Panc1 (cell line): ENCODE measurements around the gene DSCAML1. TPM values are rescaled to one million over a fixed set of nuclear protein-coding genes. Genes with fewer than 3 reads are reported as not detected.

Source experiments
- ATAC-seq: fragments of 200-7000 bp; cut with Tn5 transposase; 2 replicates; pipeline ENCODE4 v1.9.1; 2020; ENCODE audit warnings: mild to moderate bottlenecking, moderate library complexity
- BruUV-seq: library from RNA; stranded (reverse); fragments of 400-500 nt; replicated peaks from 2 replicates; lab custom pipeline; 2021; lab: Mats Ljungman, UMichigan
- CTCF ChIA-PET: fragments of 300-600 bp; sonication (Branson Sonifier 250); formaldehyde crosslinking; loops from one replicate; lab custom pipeline; 2022; ENCODE audit warnings: antibody characterized with exemption; lab: Charles Lee
- POLR2A ChIA-PET: fragments of 300-600 bp; sonication (Branson Sonifier 250); formaldehyde crosslinking; loops from one replicate; lab custom pipeline; 2022; ENCODE audit warnings: antibody characterized with exemption; lab: Charles Lee
- DNase-seq: peaks from one replicate; pipeline ENCODE4 v3.0.0-alpha.2; 2010; ENCODE audit warnings: low read depth, low spot score
- H3K27ac ChIP-seq: 2 replicates; pipeline ENCODE4 v1.5.1; 2011; ENCODE audit warnings: mild to moderate bottlenecking, low read length, inconsistent platforms
- H3K27me3 ChIP-seq: fragments of 200-500 bp; sonication (Bioruptor generic); 2 replicates; pipeline ENCODE4 v1.6.0; 2014; ENCODE audit warnings: low read length, inconsistent platforms; ENCODE audit not compliant: control insufficient read depth, insufficient read depth
- H3K36me3 ChIP-seq: fragments of 200-500 bp; sonication (Bioruptor generic); 2 replicates; pipeline ENCODE4 v1.5.1; 2014; ENCODE audit warnings: inconsistent platforms, mild to moderate bottlenecking, low read length, moderate library complexity; ENCODE audit not compliant: control insufficient read depth, insufficient read depth
- H3K4me1 ChIP-seq: 2 replicates; pipeline ENCODE4 v1.5.1; 2011; ENCODE audit warnings: inconsistent platforms, mild to moderate bottlenecking, low read length, moderate library complexity; ENCODE audit not compliant: control insufficient read depth, insufficient read depth
- H3K4me3 ChIP-seq, 2 experiments: 2 replicates each; pipeline ENCODE4 v1.5.1; 2011 to 2012; ENCODE audit warnings: low read depth in 2 of 2, low read length in 2 of 2, mild to moderate bottlenecking in 2 of 2, inconsistent platforms in 1 of 2, moderate library complexity in 1 of 2
- H3K9me3 ChIP-seq: fragments of 200-500 bp; sonication (Bioruptor generic); 2 replicates; pipeline ENCODE4 v1.5.1; 2014; ENCODE audit warnings: low read depth, mild to moderate bottlenecking, inconsistent platforms, low read length, moderate library complexity; ENCODE audit not compliant: control insufficient read depth, insufficient read depth
- POLR2AphosphoS5 ChIP-seq: IDR thresholded peaks from 2 replicates; pipeline ENCODE4 v1.6.1; 2012; ENCODE audit warnings: mild to moderate bottlenecking, low read depth, low read length, moderate library complexity
- SIN3A ChIP-seq: IDR thresholded peaks from 2 replicates; pipeline ENCODE4 v1.6.1; 2012; ENCODE audit warnings: low read depth, mild to moderate bottlenecking, low read length, moderate library complexity, borderline replicate concordance; ENCODE audit not compliant: insufficient read depth
- TCF7L2 ChIP-seq: IDR thresholded peaks from 2 replicates; pipeline ENCODE4 v1.6.1; 2011; ENCODE audit warnings: mild to moderate bottlenecking, low read depth, low read length, inconsistent platforms
- in situ Hi-C: cut with HindIII; loops from 2 replicates; pipeline ENCODE4 v1.10.0; 2016; ENCODE audit warnings: low sequenced_read_pairs, low pct_unique_long_range_greater_than_20kb
- intact Hi-C: fragments of 100-400 bp; cut with micrococcal nuclease; formaldehyde crosslinking; loops from one replicate; pipeline ENCODE4 v1.10.0; 2022; ENCODE audit not compliant: unreplicated experiment
- total RNA-seq: library from RNA; stranded (reverse); gene quantifications from one replicate; pipeline ENCODE4 v1.2.1, GENCODE V29; 2021; ENCODE audit not compliant: unreplicated experiment
- TF ChIP-seq, protein P1 (sequence below), 2 experiments: IDR thresholded peaks; 2 replicates each; pipeline ENCODE4 v1.6.1; 2011 to 2012; ENCODE audit warnings: low read depth in 2 of 2, control low read depth in 1 of 2, low read length in 1 of 2, mild to moderate bottlenecking in 1 of 2, moderate library complexity in 1 of 2; ENCODE audit not compliant: insufficient read depth in 1 of 2
- TF ChIP-seq, protein P2 (sequence below): fragments of 450-650 bp; IDR thresholded peaks from 2 replicates; pipeline ENCODE4 v1.5.1; 2017; ENCODE audit warnings: mild to moderate bottlenecking

DSCAML1 gene
- total RNA-seq, 1 experiment from 2014 or later: 1.6 TPM

DNA sequence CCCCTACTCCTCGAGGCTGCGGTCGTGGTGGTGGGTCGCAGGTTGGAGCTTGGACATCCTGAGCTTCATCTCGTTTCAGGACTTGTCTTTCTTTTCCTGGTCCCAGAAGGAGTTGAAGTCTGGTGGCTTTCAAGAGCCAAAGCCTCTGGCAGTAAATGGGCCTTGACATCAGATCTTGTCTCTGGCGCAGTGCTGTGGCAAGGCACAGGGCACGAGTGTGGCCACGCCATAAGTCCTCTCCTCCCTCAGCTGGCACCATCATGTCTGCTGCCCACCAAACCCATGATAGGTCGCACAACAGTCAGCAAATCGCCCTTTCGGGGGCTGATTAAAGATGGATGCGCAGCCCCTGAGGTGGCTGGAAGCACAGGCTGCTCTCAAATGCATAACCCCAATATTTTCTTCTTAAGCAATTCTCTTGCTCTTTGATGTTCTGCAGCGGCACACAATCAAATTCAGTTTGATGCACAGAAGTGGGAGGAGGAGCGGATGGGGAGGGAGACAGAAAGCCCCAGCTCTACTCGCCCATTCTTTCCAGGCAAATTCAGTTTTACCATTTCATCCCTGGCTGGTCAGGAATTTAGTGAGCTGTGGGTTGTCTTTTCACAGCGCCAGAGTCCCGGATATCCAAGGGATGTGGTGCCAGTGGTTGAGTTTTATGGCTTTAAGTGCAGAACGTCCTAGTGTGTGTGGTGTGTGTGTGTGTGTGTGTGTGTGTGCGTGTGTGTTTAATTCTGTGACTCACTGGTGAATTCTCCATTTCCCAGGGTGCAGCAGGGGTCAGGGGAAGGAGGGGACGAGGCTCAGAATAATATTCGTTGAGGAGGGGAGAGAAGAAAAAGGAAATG is 162.0 kb downstream of the DSCAML1 start:
- ChIA-PET CTCF (interaction anchor here (0.9 kb wide), 1 partner anchor 208 kb away, joined by 4 read pairs; no protein-coding TSS in a partner anchor), POLR2A (no interaction called here)
- DNase-seq: no peak
- no peak for ATAC-seq
- Histone ChIP-seq H3K4me3 (no peak overlapping the region), H3K9me3 (no peaks in the 10 kb centered on the region), H3K27me3 (peaks cover 6% of the 10 kb centered on the region; the same call in 1 of the 2 replicates), H3K4me1 (no peaks in the 10 kb centered on the region), H3K27ac (no peak overlapping the region), H3K36me3 (no peaks in the 10 kb centered on the region)
- intact Hi-C loops: no loop called here
- in situ Hi-C loops: no loop called here
- BruUV-seq: no TSS peak
- TF ChIP-seq, protein P1, sequence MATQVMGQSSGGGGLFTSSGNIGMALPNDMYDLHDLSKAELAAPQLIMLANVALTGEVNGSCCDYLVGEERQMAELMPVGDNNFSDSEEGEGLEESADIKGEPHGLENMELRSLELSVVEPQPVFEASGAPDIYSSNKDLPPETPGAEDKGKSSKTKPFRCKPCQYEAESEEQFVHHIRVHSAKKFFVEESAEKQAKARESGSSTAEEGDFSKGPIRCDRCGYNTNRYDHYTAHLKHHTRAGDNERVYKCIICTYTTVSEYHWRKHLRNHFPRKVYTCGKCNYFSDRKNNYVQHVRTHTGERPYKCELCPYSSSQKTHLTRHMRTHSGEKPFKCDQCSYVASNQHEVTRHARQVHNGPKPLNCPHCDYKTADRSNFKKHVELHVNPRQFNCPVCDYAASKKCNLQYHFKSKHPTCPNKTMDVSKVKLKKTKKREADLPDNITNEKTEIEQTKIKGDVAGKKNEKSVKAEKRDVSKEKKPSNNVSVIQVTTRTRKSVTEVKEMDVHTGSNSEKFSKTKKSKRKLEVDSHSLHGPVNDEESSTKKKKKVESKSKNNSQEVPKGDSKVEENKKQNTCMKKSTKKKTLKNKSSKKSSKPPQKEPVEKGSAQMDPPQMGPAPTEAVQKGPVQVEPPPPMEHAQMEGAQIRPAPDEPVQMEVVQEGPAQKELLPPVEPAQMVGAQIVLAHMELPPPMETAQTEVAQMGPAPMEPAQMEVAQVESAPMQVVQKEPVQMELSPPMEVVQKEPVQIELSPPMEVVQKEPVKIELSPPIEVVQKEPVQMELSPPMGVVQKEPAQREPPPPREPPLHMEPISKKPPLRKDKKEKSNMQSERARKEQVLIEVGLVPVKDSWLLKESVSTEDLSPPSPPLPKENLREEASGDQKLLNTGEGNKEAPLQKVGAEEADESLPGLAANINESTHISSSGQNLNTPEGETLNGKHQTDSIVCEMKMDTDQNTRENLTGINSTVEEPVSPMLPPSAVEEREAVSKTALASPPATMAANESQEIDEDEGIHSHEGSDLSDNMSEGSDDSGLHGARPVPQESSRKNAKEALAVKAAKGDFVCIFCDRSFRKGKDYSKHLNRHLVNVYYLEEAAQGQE (IDR thresholded peaks at IDR 0.05; ENCODE audit: insufficient read depth in 1 of 2, low read depth in 2 of 2, low read length in 1 of 2): no peak
- no peak for TF ChIP-seq TCF7L2
- TF ChIP-seq, protein P2, sequence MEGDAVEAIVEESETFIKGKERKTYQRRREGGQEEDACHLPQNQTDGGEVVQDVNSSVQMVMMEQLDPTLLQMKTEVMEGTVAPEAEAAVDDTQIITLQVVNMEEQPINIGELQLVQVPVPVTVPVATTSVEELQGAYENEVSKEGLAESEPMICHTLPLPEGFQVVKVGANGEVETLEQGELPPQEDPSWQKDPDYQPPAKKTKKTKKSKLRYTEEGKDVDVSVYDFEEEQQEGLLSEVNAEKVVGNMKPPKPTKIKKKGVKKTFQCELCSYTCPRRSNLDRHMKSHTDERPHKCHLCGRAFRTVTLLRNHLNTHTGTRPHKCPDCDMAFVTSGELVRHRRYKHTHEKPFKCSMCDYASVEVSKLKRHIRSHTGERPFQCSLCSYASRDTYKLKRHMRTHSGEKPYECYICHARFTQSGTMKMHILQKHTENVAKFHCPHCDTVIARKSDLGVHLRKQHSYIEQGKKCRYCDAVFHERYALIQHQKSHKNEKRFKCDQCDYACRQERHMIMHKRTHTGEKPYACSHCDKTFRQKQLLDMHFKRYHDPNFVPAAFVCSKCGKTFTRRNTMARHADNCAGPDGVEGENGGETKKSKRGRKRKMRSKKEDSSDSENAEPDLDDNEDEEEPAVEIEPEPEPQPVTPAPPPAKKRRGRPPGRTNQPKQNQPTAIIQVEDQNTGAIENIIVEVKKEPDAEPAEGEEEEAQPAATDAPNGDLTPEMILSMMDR: no peak
- no peak for TF ChIP-seq SIN3A
- TF ChIP-seq POLR2AphosphoS5: no peak

DNA sequence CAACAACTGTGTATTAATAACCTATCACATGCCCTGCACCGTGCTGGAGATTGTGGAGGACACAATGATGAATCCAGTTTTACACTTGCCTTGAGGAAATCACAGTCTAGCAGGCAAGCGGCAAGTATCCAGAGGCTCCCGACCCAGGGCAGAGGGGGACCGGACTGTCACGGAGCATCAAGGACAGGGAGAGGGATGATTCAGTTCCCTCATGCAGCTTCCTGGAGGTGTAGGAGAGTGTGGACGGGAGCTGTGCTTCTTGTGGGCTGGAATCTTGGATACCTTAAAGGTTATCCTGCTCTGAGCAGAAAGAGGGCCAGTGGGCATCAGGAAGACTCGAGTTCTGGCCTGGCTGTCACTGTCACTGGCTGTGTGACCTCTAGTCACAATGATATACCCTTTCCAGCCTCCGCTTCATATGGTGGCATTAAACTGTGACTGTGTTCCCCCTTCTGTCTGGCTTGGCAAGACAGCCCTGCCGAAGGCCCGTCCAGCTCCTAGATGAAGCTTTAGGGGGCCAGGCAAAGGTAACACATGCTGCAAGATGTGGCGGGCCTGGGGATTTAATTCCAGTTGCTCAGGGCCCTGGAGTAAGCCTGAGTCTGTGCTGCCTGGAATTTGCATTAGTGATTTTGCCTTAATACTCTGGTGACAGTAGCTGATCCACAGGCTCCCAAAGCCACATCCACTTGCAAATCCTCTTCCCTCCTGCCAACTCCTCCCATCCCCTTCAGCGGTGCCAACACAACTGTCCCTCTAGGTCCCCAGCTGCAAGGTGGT is 162.8 kb downstream of the DSCAML1 start:
- BruUV-seq: no TSS peak

More for the DNA sequence above, 162.8 kb downstream of the DSCAML1 start:
- H3K4me1 ChIP-seq: no peaks in the 10 kb centered on the region
- H3K27ac ChIP-seq: no peak overlapping the region
- no peaks in the 10 kb centered on the region for H3K9me3 ChIP-seq
- ChIA-PET CTCF (interaction anchor here (0.5 to 0.9 kb wide), 2 partner anchors 8 to 208 kb away, joined by 4 read pairs; no protein-coding TSS in a partner anchor), POLR2A (no interaction called here)
- ATAC-seq (no peak), DNase-seq (no peak)
- in situ Hi-C loops: no loop called here
- no peaks in the 10 kb centered on the region for H3K36me3 ChIP-seq
- intact Hi-C loops: no loop called here
- TF ChIP-seq, protein P1 (IDR thresholded peaks at IDR 0.05; ENCODE audit: insufficient read depth in 1 of 2, low read depth in 2 of 2, low read length in 1 of 2): no peak
- TF ChIP-seq TCF7L2: no peak
- TF ChIP-seq, protein P2: no peak
- TF ChIP-seq POLR2AphosphoS5: no peak
- no peak for TF ChIP-seq SIN3A
- H3K4me3 ChIP-seq: no peak overlapping the region
- peaks cover 6% of the 10 kb centered on the region; the same call in 1 of the 2 replicates for H3K27me3 ChIP-seq
